H1 (cell line): ENCODE measurements around the gene TRPC4. TPM values are rescaled to one million over a fixed set of nuclear protein-coding genes. Genes with fewer than 3 reads are reported as not detected.

Experiments
- CTCF ChIA-PET: fragments of 300-600 bp; sonication (Branson Sonifier 250); formaldehyde crosslinking; loops from one replicate; lab custom pipeline; 2021; ENCODE audit not compliant: partially characterized antibody; lab: Charles Lee
- POLR2A ChIA-PET: fragments of 300-600 bp; sonication (Branson Sonifier 250); formaldehyde crosslinking; loops from one replicate; lab custom pipeline; 2021; ENCODE audit warnings: inconsistent platforms; ENCODE audit not compliant: partially characterized antibody; lab: Charles Lee
- DNase-seq, 2 experiments: peaks; one replicate each; pipeline versions ENCODE4 v3.0.0 to v3.0.0-alpha.2; 2010 to 2022; ENCODE audit warnings: low spot score in 2 of 2, low read depth in 1 of 2, mixed read lengths in 1 of 2
- FAIRE-seq: peaks from 2 replicates; lab custom pipeline; 2011; peaks lifted over from hg19 to GRCh38; lab: Jason Lieb, UNC
- H2AFZ ChIP-seq: 2 replicates; pipeline ENCODE4 v1.8.1; 2012; ENCODE audit warnings: low read length, inconsistent platforms
- H2AK5ac ChIP-seq: 2 replicates; pipeline ENCODE4 v1.6.1; 2013; ENCODE audit warnings: low read depth, low read length
- H2BK120ac ChIP-seq: replicated peaks from 2 replicates; pipeline ENCODE3; 2013; ENCODE audit warnings: low read depth, low read length, inconsistent platforms
- H2BK12ac ChIP-seq: 2 replicates; pipeline ENCODE4 v1.6.1; 2013; ENCODE audit warnings: low read depth, low read length
- H2BK15ac ChIP-seq: 2 replicates; pipeline ENCODE4 v1.6.1; 2013; ENCODE audit warnings: low read length
- H2BK20ac ChIP-seq: 2 replicates; pipeline ENCODE4 v1.6.1; 2013; ENCODE audit warnings: low read length
- H2BK5ac ChIP-seq: 2 replicates; pipeline ENCODE4 v1.6.1; 2013; ENCODE audit warnings: low read depth, low read length
- H3K14ac ChIP-seq: 2 replicates; pipeline ENCODE4 v1.6.1; 2013; ENCODE audit warnings: inconsistent platforms; ENCODE audit not compliant: insufficient read length
- H3K18ac ChIP-seq: 2 replicates; pipeline ENCODE4 v1.6.1; 2013; ENCODE audit warnings: low read length; ENCODE audit errors: extremely low read depth
- H3K23ac ChIP-seq: 2 replicates; pipeline ENCODE4 v1.6.1; 2013; ENCODE audit warnings: inconsistent platforms; ENCODE audit not compliant: insufficient read length
- H3K23me2 ChIP-seq: 2 replicates; pipeline ENCODE4 v1.6.1; 2013; ENCODE audit warnings: low read depth, low read length
- H3K27ac ChIP-seq: 2 replicates; pipeline ENCODE4 v1.6.1; 2011; ENCODE audit warnings: low read depth, low read length, inconsistent platforms
- H3K27me3 ChIP-seq, 4 experiments: replicated peaks in 1 of 4; 1 replicate in 1 of 4; 2 replicates in 3 of 4; pipeline versions ENCODE4 v1.6.1 to v1.8.1; 2011 to 2013; ENCODE audit warnings: low read length in 3 of 4, mild to moderate bottlenecking in 3 of 4, inconsistent platforms in 2 of 4, mixed read lengths in 2 of 4, moderate library complexity in 1 of 4; ENCODE audit not compliant: control insufficient read depth in 3 of 4, insufficient read depth in 3 of 4; ENCODE audit errors: extremely low read depth in 1 of 4
- H3K36me3 ChIP-seq, 4 experiments: 2 replicates each; pipeline versions ENCODE4 v1.6.1 to v1.8.1; 2011 to 2013; ENCODE audit warnings: mild to moderate bottlenecking in 4 of 4, low read length in 3 of 4, moderate library complexity in 2 of 4, control low read depth in 1 of 4, inconsistent platforms in 1 of 4; ENCODE audit not compliant: insufficient read depth in 4 of 4, control insufficient read depth in 2 of 4
- H3K4ac ChIP-seq: replicated peaks from 2 replicates; pipeline ENCODE3; 2013; ENCODE audit warnings: low read length, low read depth, mixed read lengths, inconsistent platforms; ENCODE audit not compliant: insufficient read length
- H3K4me1 ChIP-seq, 4 experiments: replicated peaks in 1 of 4; 1 replicate in 1 of 4; 2 replicates in 3 of 4; pipeline versions ENCODE4 v1.6.1 to v1.8.1; 2011 to 2013; ENCODE audit warnings: low read length in 3 of 4, inconsistent platforms in 2 of 4, mixed read lengths in 1 of 4; ENCODE audit not compliant: insufficient read depth in 4 of 4, control insufficient read depth in 3 of 4
- H3K4me2 ChIP-seq, 2 experiments: 2 replicates each; pipeline versions ENCODE4 v1.6.1 to v1.8.1; 2011 to 2013; ENCODE audit warnings: low read depth in 2 of 2, low read length in 2 of 2, control low read depth in 1 of 2, inconsistent platforms in 1 of 2, mild to moderate bottlenecking in 1 of 2; ENCODE audit not compliant: insufficient read depth in 1 of 2
- H3K4me3 ChIP-seq, 4 experiments: fragments of 200-600, 300-600 bp in 1 of 4; sonication (generic), shearing (Covaris generic), sonication (Bioruptor Twin) in 1 of 4; 2 replicates each; pipeline versions ENCODE4 v1.5.1 to v1.8.1; 2011 to 2016; ENCODE audit warnings: low read length in 4 of 4, low read depth in 3 of 4, control low read depth in 2 of 4, inconsistent platforms in 2 of 4, mild to moderate bottlenecking in 2 of 4, mixed read lengths in 1 of 4, moderate library complexity in 1 of 4; ENCODE audit not compliant: insufficient read depth in 2 of 4; ENCODE audit errors: extremely low read depth in 1 of 4
- H3K56ac ChIP-seq: replicated peaks from 2 replicates; pipeline ENCODE3; 2013; ENCODE audit warnings: low read depth, mild to moderate bottlenecking, mixed read lengths, low read length, inconsistent platforms; ENCODE audit not compliant: insufficient read length
- H3K79me1 ChIP-seq: 2 replicates; pipeline ENCODE4 v1.6.1; 2013; ENCODE audit warnings: low read depth, low read length, control low read depth
- H3K79me2 ChIP-seq, 2 experiments: 2 replicates each; pipeline versions ENCODE4 v1.6.1 to v1.8.1; 2012 to 2013; ENCODE audit warnings: low read length in 2 of 2, mild to moderate bottlenecking in 2 of 2, inconsistent platforms in 1 of 2; ENCODE audit not compliant: insufficient read depth in 2 of 2, control insufficient read depth in 1 of 2
- H3K9ac ChIP-seq, 4 experiments: replicated peaks in 1 of 4; 1 replicate in 1 of 4; 2 replicates in 3 of 4; pipeline versions ENCODE4 v1.6.1 to v1.8.1; 2011 to 2013; ENCODE audit warnings: low read depth in 3 of 4, low read length in 3 of 4, control low read depth in 2 of 4, mild to moderate bottlenecking in 2 of 4, moderate library complexity in 2 of 4, inconsistent platforms in 1 of 4; ENCODE audit errors: extremely low read depth in 1 of 4
- H3K9me3 ChIP-seq, 2 experiments: 2 replicates each; pipeline versions ENCODE4 v1.6.1 to v1.8.1; 2012 to 2013; ENCODE audit warnings: mild to moderate bottlenecking in 2 of 2, moderate library complexity in 2 of 2, control low read depth in 1 of 2, inconsistent platforms in 1 of 2, low read depth in 1 of 2, low read length in 1 of 2, mixed read lengths in 1 of 2; ENCODE audit not compliant: insufficient read depth in 2 of 2
- H4K20me1 ChIP-seq, 2 experiments: replicated peaks in 1 of 2; 2 replicates each; pipeline versions ENCODE3 to v1.8.1; 2011 to 2013; ENCODE audit warnings: inconsistent platforms in 2 of 2, low read length in 2 of 2, mild to moderate bottlenecking in 1 of 2; ENCODE audit not compliant: insufficient read depth in 2 of 2, control insufficient read depth in 1 of 2
- H4K5ac ChIP-seq: 2 replicates; pipeline ENCODE4 v1.6.1; 2013; ENCODE audit warnings: low read length, low read depth, mixed read lengths, inconsistent platforms; ENCODE audit not compliant: insufficient read length
- H4K8ac ChIP-seq: 2 replicates; pipeline ENCODE4 v1.8.0; 2013; ENCODE audit warnings: mild to moderate bottlenecking, moderate library complexity, low read length, inconsistent platforms; ENCODE audit not compliant: insufficient read depth; ENCODE audit errors: extremely low read depth
- H4K91ac ChIP-seq: replicated peaks from 2 replicates; pipeline ENCODE3; 2013; ENCODE audit warnings: low read length, mixed read lengths, inconsistent platforms; ENCODE audit not compliant: insufficient read length
- BRCA1 ChIP-seq: IDR thresholded peaks from 2 replicates; pipeline ENCODE4 v1.6.1; 2012; ENCODE audit warnings: low read depth, low read length, improper control_type of control experiment
- EP300 ChIP-seq, 2 experiments: IDR thresholded peaks; 1 replicate in 1 of 2; 2 replicates in 1 of 2; pipeline ENCODE4 v1.6.1; 2011 to 2012; ENCODE audit warnings: low read depth in 2 of 2, low read length in 2 of 2, mild to moderate bottlenecking in 2 of 2, borderline replicate concordance in 1 of 2, inconsistent platforms in 1 of 2, moderate library complexity in 1 of 2
- GABPA ChIP-seq: IDR thresholded peaks from 2 replicates; pipeline ENCODE4 v1.6.1; 2011; ENCODE audit warnings: mild to moderate bottlenecking, low read length, moderate library complexity, borderline replicate concordance; ENCODE audit not compliant: insufficient read depth
- KDM4A ChIP-seq: IDR thresholded peaks from one replicate; pipeline ENCODE4 v1.7.1; 2012; ENCODE audit warnings: low read depth, mild to moderate bottlenecking, moderate library complexity, low read length, inconsistent platforms; ENCODE audit not compliant: severe bottlenecking
- MAFK ChIP-seq: IDR thresholded peaks from 2 replicates; pipeline ENCODE4 v1.6.1; 2012; ENCODE audit warnings: low read depth, mild to moderate bottlenecking, improper control_type of control experiment, low read length
- POU5F1 ChIP-seq: IDR thresholded peaks from 2 replicates; pipeline ENCODE4 v1.6.1; 2011; ENCODE audit warnings: low read depth, mild to moderate bottlenecking, low read length, moderate library complexity
- SAP30 ChIP-seq: fragments of 300-600 bp; sonication (generic); IDR thresholded peaks from 2 replicates; pipeline ENCODE4 v1.7.1; 2012; ENCODE audit warnings: low read length, moderate library complexity, mild to moderate bottlenecking, inconsistent platforms; ENCODE audit not compliant: insufficient read depth, insufficient replicate concordance
- SP2 ChIP-seq: IDR thresholded peaks from 2 replicates; pipeline ENCODE4 v1.6.1; 2012; ENCODE audit warnings: mild to moderate bottlenecking, low read length, inconsistent platforms
- SRF ChIP-seq: IDR thresholded peaks from 2 replicates; pipeline ENCODE4 v1.6.1; 2011; ENCODE audit warnings: mild to moderate bottlenecking, low read depth, low read length, moderate library complexity
- TAF1 ChIP-seq: IDR thresholded peaks from 2 replicates; pipeline ENCODE4 v1.6.1; 2011; ENCODE audit warnings: mild to moderate bottlenecking, low read depth, low read length
- TAF7 ChIP-seq: optimal IDR thresholded peaks from 2 replicates; pipeline ENCODE3; 2011; ENCODE audit warnings: low read depth, mild to moderate bottlenecking, inconsistent platforms, low read length, moderate library complexity, borderline replicate concordance
- TBP ChIP-seq: IDR thresholded peaks from 2 replicates; pipeline ENCODE4 v1.6.1; 2011; ENCODE audit warnings: low read depth, low read length, improper control_type of control experiment
- TCF12 ChIP-seq: IDR thresholded peaks from 2 replicates; pipeline ENCODE4 v1.6.1; 2011; ENCODE audit warnings: low read depth, mild to moderate bottlenecking, low read length
- polyA plus RNA-seq, 7 experiments: library from polyadenylated mRNA; depleted of rRNA in 3 of 7; stranded (reverse) in 5 of 7; unstranded in 2 of 7; fragments of >200 nt in 5 of 7; fragments of 200-250 nt in 2 of 7; gene quantifications; 1 replicate in 5 of 7; 2 replicates in 1 of 7; 4 replicates in 1 of 7; pipeline versions ENCODE4 v1.2.1 to v1.2.3, GENCODE V29; 2011 to 2013; ENCODE audit warnings: missing spikeins in 2 of 7, mixed read lengths in 2 of 7
- total RNA-seq: library from RNA; stranded (reverse); fragmentation: NEBNext Ultra II Directional; extraction: Animal tissue kit (Norgen Biotek cat#: 25700); gene quantifications from 2 replicates; pipeline ENCODE4 v1.2.1, GENCODE V29; 2021
- TF ChIP-seq, protein P1 (sequence below), 3 experiments: IDR thresholded peaks; 1 replicate in 2 of 3; 2 replicates in 1 of 3; pipeline versions ENCODE4 v1.5.1 to v1.6.1; 2011; ENCODE audit warnings: low read length in 3 of 3, mild to moderate bottlenecking in 3 of 3, inconsistent platforms in 2 of 3, low read depth in 1 of 3, moderate library complexity in 1 of 3; ENCODE audit not compliant: insufficient read depth in 1 of 3; ENCODE audit errors: control extremely low read depth in 1 of 3

The TRPC4 gene
- total and polyA plus RNA-seq, 2 of the 8 experiments (the other 6 are each of a cell fraction or from before 2014, with no cell fraction given), result 12.3 to 14.7 TPM

DNA sequence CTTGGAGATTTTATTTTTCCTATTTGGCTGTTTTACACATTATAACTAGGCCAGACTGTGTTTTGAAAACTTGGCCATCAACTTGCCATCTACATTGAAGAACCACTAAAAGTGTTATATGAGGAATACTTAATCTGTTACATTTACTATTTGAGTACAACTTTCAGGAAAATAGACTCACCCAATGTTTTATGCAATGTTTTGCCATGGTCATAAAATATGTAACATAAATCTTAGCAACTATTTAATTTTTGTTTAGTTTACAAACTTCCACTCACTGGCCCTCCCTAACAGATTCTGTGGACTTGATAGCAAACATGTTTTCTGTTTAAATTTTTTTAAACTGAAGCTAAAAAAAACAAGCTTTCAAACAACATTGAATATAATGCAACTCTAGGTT, 23.7 kb upstream of the TRPC4 start:
- DNase-seq, result no peak
- Histone ChIP-seq H2BK12ac (no peak overlapping the region), H4K8ac (no peak overlapping the region), H4K20me1 (no peaks in the 10 kb centered on the region), H2AK5ac (no peak overlapping the region), H3K9me3 (no peaks in the 10 kb centered on the region), H3K4me1 (no peaks in the 10 kb centered on the region), H2AFZ (no peak overlapping the region), H3K9ac (no peak overlapping the region), H3K23me2 (no peaks in the 10 kb centered on the region), H3K79me2 (no peaks in the 10 kb centered on the region), H3K14ac (no peak overlapping the region), H2BK5ac (no peak overlapping the region), H3K18ac (no peak overlapping the region), H3K4ac (no peak overlapping the region), H3K23ac (no peak overlapping the region), H4K5ac (no peak overlapping the region), H2BK15ac (no peak overlapping the region), H3K36me3 (no peaks in the 10 kb centered on the region), H3K56ac (no peak overlapping the region), H3K27ac (no peak overlapping the region), H4K91ac (no peak overlapping the region), H2BK20ac (no peak overlapping the region), H3K27me3 (no peaks in the 10 kb centered on the region), H2BK120ac (no peak overlapping the region), H3K4me3 (no peak overlapping the region), H3K4me2 (no peak overlapping the region), H3K79me1 (no peaks in the 10 kb centered on the region)
- ChIA-PET CTCF (no interaction called here), POLR2A (no interaction called here)
- no peak for FAIRE-seq
- TF ChIP-seq BRCA1 (no peak), GABPA (no peak), MAFK (no peak), KDM4A (no peak), TAF1 (no peak), EP300 (IDR thresholded peaks at IDR 0.05; ENCODE audit: borderline replicate concordance in 1 of 2, low read depth in 2 of 2, low read length in 2 of 2) (no peak), SAP30 (no peak), SRF (no peak), POU5F1 (no peak), SP2 (no peak), TAF7 (no peak), TBP (no peak), TCF12 (no peak)
- TF ChIP-seq, protein P1, sequence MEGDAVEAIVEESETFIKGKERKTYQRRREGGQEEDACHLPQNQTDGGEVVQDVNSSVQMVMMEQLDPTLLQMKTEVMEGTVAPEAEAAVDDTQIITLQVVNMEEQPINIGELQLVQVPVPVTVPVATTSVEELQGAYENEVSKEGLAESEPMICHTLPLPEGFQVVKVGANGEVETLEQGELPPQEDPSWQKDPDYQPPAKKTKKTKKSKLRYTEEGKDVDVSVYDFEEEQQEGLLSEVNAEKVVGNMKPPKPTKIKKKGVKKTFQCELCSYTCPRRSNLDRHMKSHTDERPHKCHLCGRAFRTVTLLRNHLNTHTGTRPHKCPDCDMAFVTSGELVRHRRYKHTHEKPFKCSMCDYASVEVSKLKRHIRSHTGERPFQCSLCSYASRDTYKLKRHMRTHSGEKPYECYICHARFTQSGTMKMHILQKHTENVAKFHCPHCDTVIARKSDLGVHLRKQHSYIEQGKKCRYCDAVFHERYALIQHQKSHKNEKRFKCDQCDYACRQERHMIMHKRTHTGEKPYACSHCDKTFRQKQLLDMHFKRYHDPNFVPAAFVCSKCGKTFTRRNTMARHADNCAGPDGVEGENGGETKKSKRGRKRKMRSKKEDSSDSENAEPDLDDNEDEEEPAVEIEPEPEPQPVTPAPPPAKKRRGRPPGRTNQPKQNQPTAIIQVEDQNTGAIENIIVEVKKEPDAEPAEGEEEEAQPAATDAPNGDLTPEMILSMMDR (IDR thresholded peaks at IDR 0.05; ENCODE audit: control extremely low read depth in 1 of 3, insufficient read depth in 1 of 3, low read depth in 1 of 3, low read length in 3 of 3), result no peak
